Testis (tissue), 3 donors: ENCODE measurements around the gene EMCN. TPM values are rescaled to one million over a fixed set of nuclear protein-coding genes. Genes with fewer than 3 reads are reported as not detected.

ENCODE experiments used
- DNase-seq: peaks from one replicate; pipeline ENCODE4 v3.0.0-alpha.2; 2019
- H3K27ac ChIP-seq, 2 donors: fragments of 200-600 bp; sonication (generic); one replicate each; pipeline ENCODE4 v1.5.1; 2019
- H3K27me3 ChIP-seq: fragments of 200-600 bp; sonication (generic); one replicate; pipeline ENCODE4 v1.5.1; 2019
- H3K36me3 ChIP-seq: fragments of 200-600 bp; sonication (generic); one replicate; pipeline ENCODE4 v1.5.1; 2017; ENCODE audit warnings: low read depth; ENCODE audit errors: missing control alignments
- H3K4me1 ChIP-seq: fragments of 200-600 bp; sonication (generic); one replicate; pipeline ENCODE4 v1.5.1; 2019
- H3K4me3 ChIP-seq, 2 donors: fragments of 200-600 bp; sonication (generic); one replicate each; pipeline ENCODE4 v1.5.1; 2017 to 2019
- H3K9me3 ChIP-seq: fragments of 200-600 bp; sonication (generic); one replicate; pipeline ENCODE4 v1.5.1; 2017
- CTCF ChIP-seq, 3 experiments: fragments of 450-650 bp in 2 of 3; fragments of 200-600 bp in 1 of 3; sonication (generic) in 1 of 3; IDR thresholded peaks; one replicate each; pipeline ENCODE4 v1.5.1; 2016 to 2019; ENCODE audit warnings: antibody characterized with exemption in 3 of 3, mild to moderate bottlenecking in 2 of 3, moderate library complexity in 1 of 3
- POLR2A ChIP-seq: fragments of 450-650 bp; IDR thresholded peaks from one replicate; pipeline ENCODE4 v1.6.1; 2017; ENCODE audit warnings: antibody characterized with exemption, mild to moderate bottlenecking, moderate library complexity
- WGBS, 2 donors: methylation state at CpG; one replicate each; pipeline ENCODE4 v1.1.5; 2018; 5-methylcytosine and 5-hydroxymethylcytosine counted together
- intact Hi-C: fragments of 100-400 bp; cut with DNase I; formaldehyde crosslinking; loops from one replicate; pipeline ENCODE4 v1.15.1; 2023; ENCODE audit warnings: low total_unique reads
- polyA plus RNA-seq: library from polyadenylated mRNA; stranded (reverse); fragments of 350-450 nt; fragmentation: Illumina TruSeq; extraction: RNeasy Lipid Tissue Mini Kit (QIAGEN cat#74804); gene quantifications from one replicate; pipeline ENCODE4 v1.2.3, GENCODE V29; 2014; ENCODE audit warnings: low read depth, low replicate concordance; ENCODE audit not compliant: insufficient read depth
- total RNA-seq, 2 donors: library from RNA; depleted of rRNA; stranded (reverse); fragments of >200 nt; gene quantifications; one replicate each; pipeline ENCODE4 v1.2.3, GENCODE V29; 2016

Gene EMCN
- total and polyA plus RNA-seq, 3 donors from 2014 or later = 5.6 to 7.4 (median 5.8) TPM

- Histone ChIP-seq H3K27ac (no peak overlapping the region), H3K4me3 (no peak overlapping the region), H3K36me3 (no peaks in the 10 kb centered on the region), H3K9me3 (no peaks in the 10 kb centered on the region), H3K27me3 (no peaks in the 10 kb centered on the region), H3K4me1 (no peaks in the 10 kb centered on the region)
- no peak for DNase-seq
- TF ChIP-seq POLR2A (no peak), CTCF (IDR thresholded peaks at IDR 0.05) (no peak)
- 41 to 60% methylated on average over 1 of the region's 1 CpG for WGBS, 2 donors
- intact Hi-C loops = no loop called here
Observed at GRCh38 chr4:100367451-100367850, 150.4 kb downstream of the EMCN start.

- no peaks in the 10 kb centered on the region for H3K9me3 ChIP-seq
- TF ChIP-seq CTCF (IDR thresholded peaks at IDR 0.05) = no peak
- no peak for TF ChIP-seq POLR2A
- H3K36me3 ChIP-seq = no peaks in the 10 kb centered on the region
- no peak overlapping the region for H3K27ac ChIP-seq
- no peak for DNase-seq
- no peaks in the 10 kb centered on the region for H3K27me3 ChIP-seq
- 72 to 93% methylated on average over 2 of the region's 2 CpGs for WGBS, 2 donors
- intact Hi-C loops = no loop called here
- no peak overlapping the region for H3K4me3 ChIP-seq
- H3K4me1 ChIP-seq = no peaks in the 10 kb centered on the region
Observed at GRCh38 chr4:100366213-100366612, 151.6 kb downstream of the EMCN start.

GRCh38 chr4:100362366-100362765 is 155.5 kb downstream of the EMCN start:
- DNase-seq = no peak
- H3K27ac ChIP-seq = no peak overlapping the region
- no peak overlapping the region for H3K4me3 ChIP-seq
- 63 to 80% methylated on average over 1 of the region's 1 CpG for WGBS, 2 donors
- intact Hi-C loops = no loop called here
- no peaks in the 10 kb centered on the region for H3K36me3 ChIP-seq
- no peaks in the 10 kb centered on the region for H3K9me3 ChIP-seq
- H3K4me1 ChIP-seq = no peaks in the 10 kb centered on the region
- H3K27me3 ChIP-seq = no peaks in the 10 kb centered on the region
- TF ChIP-seq POLR2A (no peak), CTCF (IDR thresholded peaks at IDR 0.05) (no peak)

GRCh38 chr4:100361336-100361735 is 156.5 kb downstream of the EMCN start:
- H3K4me3 ChIP-seq = no peak overlapping the region
- H3K9me3 ChIP-seq = no peaks in the 10 kb centered on the region
- DNase-seq = no peak
- intact Hi-C loops = no loop called here
- H3K27ac ChIP-seq = no peak overlapping the region
- no peak for TF ChIP-seq CTCF (IDR thresholded peaks at IDR 0.05)
- no peak for TF ChIP-seq POLR2A
- H3K27me3 ChIP-seq = no peaks in the 10 kb centered on the region
- H3K36me3 ChIP-seq = no peaks in the 10 kb centered on the region
- WGBS, 2 donors = 83 to 93% methylated on average over 1 of the region's 1 CpG
- H3K4me1 ChIP-seq = no peaks in the 10 kb centered on the region

- Histone ChIP-seq H3K9me3 (no peaks in the 10 kb centered on the region), H3K4me1 (no peaks in the 10 kb centered on the region), H3K27me3 (no peaks in the 10 kb centered on the region), H3K27ac (peak overlapping the region in 1 of 2 donors; percentile 44), H3K36me3 (no peaks in the 10 kb centered on the region), H3K4me3 (no peak overlapping the region)
- DNase-seq = no peak
- intact Hi-C loops = no loop called here
- TF ChIP-seq POLR2A = no peak
- TF ChIP-seq CTCF (IDR thresholded peaks at IDR 0.05) = no peak
- 52 to 66% methylated on average over 1 of the region's 1 CpG for WGBS, 2 donors
Observed at GRCh38 chr4:100360211-100360610, 157.6 kb downstream of the EMCN start.
